ENCODE data around the gene KCNIP3.
A peak's percentile ranks its signal among the peaks of the same experiment; 100 is the strongest.
"Not testable (repeated sequence)": the region's sequence is repeated elsewhere in the genome, so short reads cannot be mapped to it uniquely, and the experiment has no call there.

KCNIP3 gene

GRCh38 chr2:95389245-95390119 lies 92.3 kb downstream of the KCNIP3 start:
- peak; percentile 20 for DNase-seq

GRCh38 chr2:95390272-95390880 lies 93.2 kb downstream of the KCNIP3 start:
- no peak for DNase-seq

- DNase-seq = no peak
Observed at GRCh38 chr2:95390881-95391321, 93.8 kb downstream of the KCNIP3 start.

- DNase-seq = no peak
Observed at GRCh38 chr2:95391641-95392310, 94.6 kb downstream of the KCNIP3 start.

GRCh38 chr2:95392320-95392719 lies 95.2 kb downstream of the KCNIP3 start:
- DNase-seq = no peak

GRCh38 chr2:95392730-95393455 lies 95.7 kb downstream of the KCNIP3 start:
- no peak for DNase-seq

GRCh38 chr2:95393901-95394300 lies 96.8 kb downstream of the KCNIP3 start:
- no peak for DNase-seq

- no peak for DNase-seq
Observed at GRCh38 chr2:95399061-95399460, 101.9 kb downstream of the KCNIP3 start.

- DNase-seq = no peak
Observed at GRCh38 chr2:95401480-95401879, 104.3 kb downstream of the KCNIP3 start.

- not testable (repeated sequence) for DNase-seq
Observed at GRCh38 chr2:95402004-95402369, 104.8 kb downstream of the KCNIP3 start.

- DNase-seq = peak; percentile 92
Observed at GRCh38 chr2:95402370-95403203, 105.4 kb downstream of the KCNIP3 start, which contains the start of gene FAHD2A. FAHD2A (plus strand) TSS chr2:95402708; CDS start chr2:95405559, 2,851 bp downstream.

- not testable (repeated sequence) for DNase-seq
Observed at GRCh38 chr2:95403204-95403721, 106.1 kb downstream of the KCNIP3 start.

GRCh38 chr2:95403824-95404223 lies 106.7 kb downstream of the KCNIP3 start:
- DNase-seq = not testable (repeated sequence)

- DNase-seq = not testable (repeated sequence)
Observed at GRCh38 chr2:95404676-95405075, 107.5 kb downstream of the KCNIP3 start.

GRCh38 chr2:95411239-95411638 lies 114.1 kb downstream of the KCNIP3 start:
- DNase-seq = not testable (repeated sequence)

GRCh38 chr2:95414015-95414594 lies 117.0 kb downstream of the KCNIP3 start:
- peak; percentile 46 for DNase-seq

- DNase-seq = not testable (repeated sequence)
Observed at GRCh38 chr2:95415138-95415537, 118.0 kb downstream of the KCNIP3 start.

GRCh38 chr2:95415561-95415960 lies 118.4 kb downstream of the KCNIP3 start:
- not testable (repeated sequence) for DNase-seq

GRCh38 chr2:95427196-95427867 lies 130.2 kb downstream of the KCNIP3 start:
- not testable (repeated sequence) for DNase-seq

- not testable (repeated sequence) for DNase-seq
Observed at GRCh38 chr2:95429748-95430467, 132.8 kb downstream of the KCNIP3 start.

All from NK-92 treated with Interleukin-12 subunit alpha and Interleukin-12 subunit beta, amount 100 ng/mL, for 24 hours (cell line).